T-cell (primary cell): ENCODE data around the gene SSR4. TPM values are rescaled to one million over a fixed set of nuclear protein-coding genes. Genes with fewer than 3 reads are reported as not detected.

ENCODE experiments used
- ATAC-seq, 4 experiments: fragments of 200-7000 bp in 3 of 4; fragments of 150-1000 bp in 1 of 4; cut with Tn5 transposase; replicated peaks in 1 of 4; 1 replicate in 3 of 4; 2 replicates in 1 of 4; pipeline ENCODE4 v1.10.0; 2021; ENCODE audit warnings: moderate library complexity in 3 of 4, mild to moderate bottlenecking in 2 of 4, moderate number of reproducible peaks in 1 of 4
- CTCF ChIA-PET, 2 donors: fragments of 300-600 bp; sonication (Branson Sonifier 250); formaldehyde crosslinking; loops; one replicate each; lab custom pipeline; 2022; ENCODE audit warnings: antibody characterized with exemption in 2 of 2; lab: Charles Lee
- POLR2A ChIA-PET, 2 donors: fragments of 300-600 bp; sonication (Branson Sonifier 250); formaldehyde crosslinking; loops; one replicate each; lab custom pipeline; 2022; ENCODE audit warnings: antibody characterized with exemption in 2 of 2; lab: Charles Lee
- DNase-seq, 35 experiments: peaks; one replicate each; pipeline versions ENCODE4 v3.0.0 to v3.0.0-alpha.2; 2013 to 2023
- H3K27ac ChIP-seq: one replicate; pipeline ENCODE4 v1.5.1; 2013; ENCODE audit warnings: low read length
- H3K27me3 ChIP-seq, 2 experiments: replicated peaks in 1 of 2; 1 replicate in 1 of 2; 2 replicates in 1 of 2; pipeline versions ENCODE4 v1.6.1 to v1.7.0; 2013; ENCODE audit warnings: low read length in 1 of 2, mixed read lengths in 1 of 2; ENCODE audit not compliant: control insufficient read depth in 2 of 2, insufficient read depth in 2 of 2; ENCODE audit errors: extremely low read depth in 1 of 2
- H3K36me3 ChIP-seq, 2 donors: 1 replicate in 1 of 2; 2 replicates in 1 of 2; pipeline versions ENCODE4 v1.6.1 to v1.7.0; 2013; ENCODE audit warnings: low read length in 1 of 2; ENCODE audit not compliant: control insufficient read depth in 2 of 2, insufficient read depth in 1 of 2; ENCODE audit errors: extremely low read depth in 1 of 2
- H3K4me1 ChIP-seq, 2 experiments: 1 replicate in 1 of 2; 2 replicates in 1 of 2; pipeline versions ENCODE4 v1.6.1 to v1.7.0; 2013; ENCODE audit warnings: low read length in 2 of 2, mixed read lengths in 1 of 2; ENCODE audit not compliant: insufficient read depth in 2 of 2, control insufficient read depth in 1 of 2; ENCODE audit errors: extremely low read depth in 1 of 2
- H3K4me3 ChIP-seq, 2 donors: 1 replicate in 1 of 2; 2 replicates in 1 of 2; pipeline versions ENCODE4 v1.5.1 to v1.7.0; 2013; ENCODE audit warnings: mild to moderate bottlenecking in 2 of 2, low read length in 1 of 2, moderate library complexity in 1 of 2; ENCODE audit not compliant: control insufficient read depth in 1 of 2; ENCODE audit errors: extremely low read depth in 1 of 2
- H3K9me3 ChIP-seq: 2 replicates; pipeline ENCODE4 v1.7.0; 2013
- H3K27ac Mint-ChIP-seq, 2 donors: one replicate each; pipeline ENCODE4 v1.8.0; 2020 to 2021; ENCODE audit warnings: mild to moderate bottlenecking in 2 of 2, mixed read lengths in 2 of 2
- H3K27me3 Mint-ChIP-seq, 2 donors: one replicate each; pipeline ENCODE4 v1.8.0; 2021 to 2022; ENCODE audit warnings: mixed read lengths in 2 of 2
- H3K36me3 Mint-ChIP-seq: one replicate; pipeline ENCODE4 v1.8.0; 2021; ENCODE audit warnings: mixed read lengths
- H3K4me1 Mint-ChIP-seq, 3 donors: one replicate each; pipeline ENCODE4 v1.8.0; 2020 to 2022; ENCODE audit warnings: mixed read lengths in 3 of 3, mild to moderate bottlenecking in 1 of 3
- H3K4me3 Mint-ChIP-seq, 3 donors: one replicate each; pipeline ENCODE4 v1.8.0; 2020 to 2022; ENCODE audit warnings: mild to moderate bottlenecking in 3 of 3, mixed read lengths in 3 of 3, moderate library complexity in 3 of 3
- H3K9me3 Mint-ChIP-seq, 3 donors: one replicate each; pipeline ENCODE4 v1.8.0; 2020 to 2022; ENCODE audit warnings: mixed read lengths in 3 of 3
- WGBS: methylation state at CpG from one replicate; pipeline ENCODE4 v1.1.5; 2013; ENCODE audit warnings: missing lambda C conversion rate; ENCODE audit not compliant: insufficient coverage; 5-methylcytosine and 5-hydroxymethylcytosine counted together
- total RNA-seq, 35 experiments: library from RNA in 6 of 35; stranded (reverse) in 6 of 35; fragments of 120-200 nt in 1 of 35; gene quantifications; one replicate each; pipeline versions ENCODE4 v1.2.1 to v1.2.4 and lab custom pipeline; 2013 to 2026

The SSR4 gene
- total RNA-seq, 5 donors from 2014 or later (not counting 1 experiment from before 2014, with no cell fraction given), result 179 to 221 (median 209) TPM

GRCh38 chrX:153765138-153766079 lies 29.1 kb upstream of the SSR4 start:
- no peak for ATAC-seq
- Mint-ChIP-seq H3K36me3 (no peaks in the 10 kb centered on the region), H3K27ac (no peak overlapping the region), H3K9me3 (no peaks in the 10 kb centered on the region), H3K27me3 (peaks cover 0 to 4% of the 10 kb centered on the region in 2 donors), H3K4me1 (peaks cover 7 to 12% (median 11%) of the 10 kb centered on the region in 3 donors), H3K4me3 (no peak overlapping the region)
- Histone ChIP-seq H3K4me1 (peaks cover 0 to 18% of the 10 kb centered on the region in 2 experiments), H3K36me3 (no peaks in the 10 kb centered on the region), H3K27me3 (peaks cover 0 to 3% of the 10 kb centered on the region in 2 experiments), H3K27ac (no peak overlapping the region), H3K9me3 (no peaks in the 10 kb centered on the region), H3K4me3 (no peak overlapping the region)
- 87% methylated on average over 3 of the region's 27 CpGs for WGBS
- POLR2A ChIA-PET, result no interaction called here
- CTCF ChIA-PET, result interaction anchor here in 1 of 2 donors (0.9 kb wide), 1 partner anchor 71 kb away, joined by 3 read pairs; no protein-coding TSS in a partner anchor
- peak in 1 of 35 experiments; percentile 2 for DNase-seq

- ATAC-seq (peak in 2 of 4 experiments; percentile 44 to 48), DNase-seq (peak in 2 of 35 experiments; percentile 11 to 17)
- Mint-ChIP-seq H3K27ac (no peak overlapping the region), H3K4me1 (peaks cover 7 to 12% (median 11%) of the 10 kb centered on the region in 3 donors), H3K4me3 (no peak overlapping the region), H3K27me3 (peaks cover 0 to 4% of the 10 kb centered on the region in 2 donors), H3K36me3 (no peaks in the 10 kb centered on the region), H3K9me3 (no peaks in the 10 kb centered on the region)
- H3K27ac ChIP-seq, result no peak overlapping the region
- H3K4me3 ChIP-seq, result no peak overlapping the region
- POLR2A ChIA-PET, result no interaction called here
- 46% methylated on average over 4 of the region's 21 CpGs for WGBS
- no peaks in the 10 kb centered on the region for H3K36me3 ChIP-seq
- H3K27me3 ChIP-seq, result peaks cover 0 to 3% of the 10 kb centered on the region in 2 experiments
- CTCF ChIA-PET, result interaction anchor here in 1 of 2 donors (0.9 kb wide), 1 partner anchor 71 kb away, joined by 3 read pairs; no protein-coding TSS in a partner anchor
- peaks cover 0 to 18% of the 10 kb centered on the region in 2 experiments for H3K4me1 ChIP-seq
- no peaks in the 10 kb centered on the region for H3K9me3 ChIP-seq
Measured at GRCh38 chrX:153766098-153766817, 28.2 kb upstream of the SSR4 start.

DNA sequence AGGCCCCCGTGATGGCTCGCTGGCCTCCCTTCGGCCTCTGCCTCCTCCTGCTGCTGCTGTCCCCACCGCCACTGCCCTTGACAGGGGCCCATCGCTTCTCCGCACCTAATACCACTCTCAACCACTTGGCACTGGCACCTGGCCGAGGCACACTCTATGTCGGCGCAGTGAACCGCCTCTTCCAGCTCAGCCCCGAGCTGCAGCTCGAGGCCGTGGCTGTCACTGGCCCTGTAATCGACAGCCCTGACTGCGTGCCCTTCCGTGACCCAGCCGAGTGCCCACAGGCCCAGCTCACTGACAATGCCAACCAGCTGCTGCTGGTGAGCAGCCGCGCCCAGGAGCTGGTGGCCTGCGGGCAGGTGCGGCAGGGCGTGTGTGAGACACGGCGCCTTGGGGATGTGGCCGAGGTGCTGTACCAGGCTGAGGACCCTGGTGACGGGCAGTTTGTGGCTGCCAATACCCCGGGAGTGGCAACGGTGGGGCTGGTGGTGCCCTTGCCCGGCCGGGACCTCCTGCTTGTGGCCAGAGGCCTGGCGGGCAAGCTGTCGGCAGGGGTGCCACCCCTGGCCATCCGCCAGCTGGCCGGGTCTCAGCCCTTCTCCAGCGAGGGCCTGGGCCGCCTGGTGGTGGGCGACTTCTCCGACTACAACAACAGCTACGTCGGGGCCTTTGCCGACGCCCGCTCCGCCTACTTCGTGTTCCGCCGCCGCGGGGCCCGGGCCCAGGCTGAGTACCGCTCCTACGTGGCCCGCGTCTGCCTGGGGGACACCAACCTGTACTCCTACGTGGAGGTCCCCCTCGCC lies 27.4 kb upstream of the SSR4 start:
- H3K27ac ChIP-seq, result no peak overlapping the region
- peaks cover 0 to 3% of the 10 kb centered on the region in 2 experiments for H3K27me3 ChIP-seq
- Mint-ChIP-seq H3K4me3 (no peak overlapping the region), H3K4me1 (peaks cover 7 to 12% (median 11%) of the 10 kb centered on the region in 3 donors), H3K27ac (no peak overlapping the region), H3K9me3 (no peaks in the 10 kb centered on the region), H3K27me3 (peaks cover 0 to 4% of the 10 kb centered on the region in 2 donors), H3K36me3 (no peaks in the 10 kb centered on the region)
- ChIA-PET POLR2A (no interaction called here), CTCF (no interaction called here)
- H3K4me1 ChIP-seq, result peaks cover 0 to 18% of the 10 kb centered on the region in 2 experiments
- DNase-seq (peak in 2 of 35 experiments; percentile 2 to 4), ATAC-seq (no peak)
- 86% methylated on average over 28 of the region's 56 CpGs for WGBS
- no peaks in the 10 kb centered on the region for H3K9me3 ChIP-seq
- no peaks in the 10 kb centered on the region for H3K36me3 ChIP-seq
- H3K4me3 ChIP-seq, result no peak overlapping the region

DNA sequence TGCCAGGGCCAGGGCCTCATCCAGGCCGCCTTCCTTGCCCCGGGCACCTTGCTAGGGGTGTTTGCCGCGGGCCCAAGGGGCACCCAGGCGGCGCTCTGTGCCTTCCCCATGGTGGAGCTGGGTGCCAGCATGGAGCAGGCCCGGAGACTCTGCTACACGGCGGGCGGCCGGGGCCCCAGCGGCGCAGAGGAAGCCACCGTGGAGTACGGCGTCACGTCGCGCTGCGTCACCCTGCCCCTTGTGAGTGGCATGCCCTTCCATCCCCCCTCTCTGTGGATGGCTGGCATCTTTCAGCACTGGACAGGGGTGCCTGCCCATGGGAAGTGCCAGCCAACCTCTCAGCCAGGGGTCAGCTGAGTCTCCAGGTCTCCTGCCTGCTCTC lies 26.8 kb upstream of the SSR4 start:
- Mint-ChIP-seq H3K4me1 (peaks cover 7 to 12% (median 11%) of the 10 kb centered on the region in 3 donors), H3K4me3 (no peak overlapping the region), H3K36me3 (no peaks in the 10 kb centered on the region), H3K27me3 (peaks cover 0 to 4% of the 10 kb centered on the region in 2 donors), H3K9me3 (no peaks in the 10 kb centered on the region), H3K27ac (no peak overlapping the region)
- Histone ChIP-seq H3K4me3 (no peak overlapping the region), H3K9me3 (no peaks in the 10 kb centered on the region), H3K27ac (no peak overlapping the region), H3K4me1 (peaks cover 0 to 18% of the 10 kb centered on the region in 2 experiments), H3K27me3 (peaks cover 0 to 3% of the 10 kb centered on the region in 2 experiments), H3K36me3 (no peaks in the 10 kb centered on the region)
- DNase-seq (peak in 1 of 35 experiments; percentile 2), ATAC-seq (no peak)
- ChIA-PET POLR2A (no interaction called here), CTCF (no interaction called here)
- 100% methylated on average over 6 of the region's 20 CpGs for WGBS

GRCh38 chrX:153768311-153769157 lies 25.9 kb upstream of the SSR4 start:
- DNase-seq (peak in 1 of 35 experiments; percentile 2), ATAC-seq (no peak)
- peaks cover 0 to 18% of the 10 kb centered on the region in 2 experiments for H3K4me1 ChIP-seq
- Mint-ChIP-seq H3K36me3 (no peaks in the 10 kb centered on the region), H3K4me1 (peaks cover 7 to 12% (median 11%) of the 10 kb centered on the region in 3 donors), H3K27me3 (peaks cover 0 to 4% of the 10 kb centered on the region in 2 donors), H3K4me3 (no peak overlapping the region), H3K27ac (no peak overlapping the region), H3K9me3 (no peaks in the 10 kb centered on the region)
- no peaks in the 10 kb centered on the region for H3K36me3 ChIP-seq
- 94% methylated on average over 3 of the region's 22 CpGs for WGBS
- POLR2A ChIA-PET, result no interaction called here
- H3K27ac ChIP-seq, result no peak overlapping the region
- H3K27me3 ChIP-seq, result no peaks in the 10 kb centered on the region
- no peak overlapping the region for H3K4me3 ChIP-seq
- no peaks in the 10 kb centered on the region for H3K9me3 ChIP-seq
- CTCF ChIA-PET, result no interaction called here
